AG04449 (cell line): ENCODE results near the gene PTPRK.

Experiments
- CTCF ChIA-PET: fragments of 350-600 bp; formaldehyde crosslinking; extraction: SDS; loops from one replicate; lab custom pipeline; 2021; ENCODE audit warnings: antibody characterized with exemption; lab: Yijun Ruan, JAX
- POLR2A ChIA-PET: fragments of 400-600, 350-600 bp; formaldehyde crosslinking; extraction: SDS; loops from one replicate; lab custom pipeline; 2020; ENCODE audit warnings: antibody characterized with exemption, inconsistent platforms; lab: Yijun Ruan, JAX
- DNase-seq: peaks from one replicate; pipeline ENCODE4 v3.0.0-alpha.2; 2010; ENCODE audit warnings: low read depth, low spot score
- H3K4me3 ChIP-seq: 2 replicates; pipeline ENCODE4 v1.5.1; 2011; ENCODE audit warnings: low read depth, mild to moderate bottlenecking, control low read depth, low read length
- TF ChIP-seq, protein P1 (sequence below): IDR thresholded peaks from one replicate; pipeline ENCODE4 v1.5.1; 2011; ENCODE audit warnings: mild to moderate bottlenecking, moderate library complexity, low read length, control low read depth, inconsistent platforms; ENCODE audit not compliant: insufficient read depth; ENCODE audit errors: missing control alignments

The PTPRK gene

DNA sequence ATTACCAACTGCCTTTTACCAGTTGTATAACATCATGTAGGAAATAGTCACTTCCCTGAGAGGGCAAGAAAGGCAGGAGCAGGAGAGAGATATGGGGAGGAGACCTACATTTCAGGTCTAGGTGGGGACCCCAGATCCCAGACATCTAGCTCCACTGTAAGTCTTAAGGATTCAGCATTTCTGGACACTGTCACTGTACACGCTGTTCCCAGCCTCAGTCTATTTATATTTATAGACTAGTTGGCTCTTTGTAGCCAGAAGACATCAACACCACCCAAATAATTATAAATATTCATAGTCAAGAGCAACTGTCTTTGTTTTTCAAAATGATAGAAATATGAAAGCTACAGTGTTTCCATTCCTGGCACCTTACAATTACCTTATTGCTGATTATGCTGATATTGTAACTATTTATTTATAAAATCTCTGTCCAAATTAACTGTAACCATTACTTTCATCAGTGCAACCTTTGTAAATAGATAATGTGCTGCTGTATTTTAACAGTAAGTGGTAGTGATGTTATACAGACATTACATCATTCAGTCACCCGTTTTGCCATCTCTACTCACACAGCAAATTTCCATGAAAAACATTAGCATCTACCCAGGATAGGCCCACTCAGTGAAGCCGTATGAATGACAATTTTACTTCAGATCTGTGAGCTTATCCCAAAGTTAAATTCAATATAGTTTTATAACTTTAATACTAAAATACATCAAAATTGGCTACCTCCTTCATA, 162.8 kb downstream of the PTPRK start:
- no peak for DNase-seq
- no peak overlapping the region for H3K4me3 ChIP-seq
- CTCF ChIA-PET = interaction anchor here (1.6 kb wide), 1 partner anchor 502 kb away, joined by 5 read pairs; no protein-coding TSS in a partner anchor
- POLR2A ChIA-PET = interaction anchor here (0.6 kb wide), 1 partner anchor 479 kb away, joined by 3 read pairs; no protein-coding TSS in a partner anchor
- TF ChIP-seq, protein P1, sequence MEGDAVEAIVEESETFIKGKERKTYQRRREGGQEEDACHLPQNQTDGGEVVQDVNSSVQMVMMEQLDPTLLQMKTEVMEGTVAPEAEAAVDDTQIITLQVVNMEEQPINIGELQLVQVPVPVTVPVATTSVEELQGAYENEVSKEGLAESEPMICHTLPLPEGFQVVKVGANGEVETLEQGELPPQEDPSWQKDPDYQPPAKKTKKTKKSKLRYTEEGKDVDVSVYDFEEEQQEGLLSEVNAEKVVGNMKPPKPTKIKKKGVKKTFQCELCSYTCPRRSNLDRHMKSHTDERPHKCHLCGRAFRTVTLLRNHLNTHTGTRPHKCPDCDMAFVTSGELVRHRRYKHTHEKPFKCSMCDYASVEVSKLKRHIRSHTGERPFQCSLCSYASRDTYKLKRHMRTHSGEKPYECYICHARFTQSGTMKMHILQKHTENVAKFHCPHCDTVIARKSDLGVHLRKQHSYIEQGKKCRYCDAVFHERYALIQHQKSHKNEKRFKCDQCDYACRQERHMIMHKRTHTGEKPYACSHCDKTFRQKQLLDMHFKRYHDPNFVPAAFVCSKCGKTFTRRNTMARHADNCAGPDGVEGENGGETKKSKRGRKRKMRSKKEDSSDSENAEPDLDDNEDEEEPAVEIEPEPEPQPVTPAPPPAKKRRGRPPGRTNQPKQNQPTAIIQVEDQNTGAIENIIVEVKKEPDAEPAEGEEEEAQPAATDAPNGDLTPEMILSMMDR = no peak

DNA sequence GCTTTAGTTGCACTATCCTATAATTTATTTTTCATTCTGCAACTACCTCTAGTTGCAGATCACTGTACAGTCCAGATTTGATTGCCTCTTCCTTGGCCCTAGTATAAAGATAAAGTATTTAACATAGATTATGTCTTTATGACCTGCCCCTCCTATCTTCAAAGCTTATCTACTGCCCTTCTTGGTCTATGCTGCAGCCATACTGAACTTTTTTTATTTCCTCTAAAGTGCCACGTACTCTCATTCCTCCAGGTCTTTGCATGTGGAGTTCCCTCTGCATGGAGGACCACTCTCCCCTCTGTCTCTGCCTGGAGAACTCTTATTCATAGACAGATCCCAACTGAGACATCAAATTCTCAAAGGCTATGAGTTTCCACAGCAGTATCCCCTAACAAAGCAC, 168.0 kb downstream of the PTPRK start:
- TF ChIP-seq, protein P1 = no peak
- H3K4me3 ChIP-seq = no peak overlapping the region
- CTCF ChIA-PET = no interaction called here
- no peak for DNase-seq
- POLR2A ChIA-PET = no interaction called here

DNA sequence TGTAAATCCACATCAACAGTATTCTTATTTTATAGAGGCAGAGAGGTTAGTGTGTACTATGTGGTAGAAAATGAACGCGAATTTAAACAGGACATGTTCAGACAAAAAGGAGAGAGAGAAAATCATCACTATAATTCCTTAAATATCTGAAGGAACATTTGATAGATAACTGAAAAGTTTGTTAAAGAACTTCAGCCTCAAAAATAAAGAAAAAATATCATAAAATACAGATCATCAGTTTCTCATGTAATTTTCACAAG, 169.2 kb downstream of the PTPRK start:
- ChIA-PET CTCF (no interaction called here), POLR2A (no interaction called here)
- no peak for DNase-seq
- no peak overlapping the region for H3K4me3 ChIP-seq
- TF ChIP-seq, protein P1 = no peak

DNA sequence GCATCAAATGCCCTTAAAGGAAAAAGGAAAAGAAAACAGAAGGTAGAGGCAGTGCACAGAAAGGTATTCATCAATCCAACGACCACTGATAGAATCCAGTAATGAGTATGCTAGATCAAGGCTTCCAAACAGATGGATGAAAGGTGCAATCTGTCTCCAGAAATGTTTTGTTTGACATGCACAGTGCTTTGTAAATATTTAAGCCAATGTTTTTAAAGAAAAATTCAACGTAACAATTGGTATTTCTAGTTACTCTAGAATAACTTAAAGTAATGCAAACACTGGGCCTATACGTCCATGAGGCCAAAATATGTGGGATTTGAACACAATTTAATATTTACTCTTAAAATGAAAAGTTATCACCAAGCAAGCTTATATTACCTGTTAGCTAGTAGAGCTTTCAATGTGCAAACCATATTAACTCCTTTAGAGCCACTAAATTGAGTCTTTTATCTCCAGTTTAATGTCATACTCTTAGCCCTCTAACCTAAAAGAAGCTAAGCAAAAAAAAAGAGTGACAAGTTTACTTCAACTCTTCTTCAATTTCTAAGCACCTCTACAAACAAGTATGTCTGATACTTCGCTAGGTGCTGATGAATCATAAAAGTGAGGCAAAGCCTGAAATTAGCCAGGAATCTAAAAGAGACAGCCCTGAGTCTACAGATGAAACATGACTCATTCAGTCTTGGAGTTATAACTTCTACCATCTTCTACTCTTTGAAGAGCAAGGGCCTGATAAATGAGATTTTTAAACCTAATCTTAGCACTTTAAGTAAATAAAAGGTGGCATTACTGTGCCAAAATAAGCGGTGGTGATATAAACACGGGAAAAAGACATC, 169.8 kb downstream of the PTPRK start:
- TF ChIP-seq, protein P1 = no peak
- ChIA-PET POLR2A (no interaction called here), CTCF (interaction anchor here (0.7 kb wide), 1 partner anchor 172 kb away, joined by 3 read pairs; no protein-coding TSS in a partner anchor)
- no peak overlapping the region for H3K4me3 ChIP-seq
- DNase-seq = no peak

DNA sequence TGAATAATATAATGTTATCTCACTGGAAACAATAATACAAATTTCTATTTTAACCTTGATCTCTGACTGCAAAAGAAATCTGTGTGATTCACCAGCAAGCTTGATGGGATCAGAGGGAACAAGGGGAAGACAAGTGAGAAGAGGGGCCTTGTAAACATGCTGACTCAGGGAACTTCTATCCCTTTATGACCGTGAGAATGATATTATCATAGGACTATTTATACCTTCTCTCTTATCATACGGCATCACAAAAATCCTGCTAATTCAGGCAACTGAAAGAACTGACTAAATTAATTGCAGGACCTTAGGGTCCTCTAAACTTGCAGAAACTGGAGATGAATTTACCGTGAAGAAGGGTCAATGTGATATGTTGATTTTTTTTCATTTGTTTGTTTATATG, 173.3 kb downstream of the PTPRK start:
- ChIA-PET CTCF (no interaction called here), POLR2A (no interaction called here)
- TF ChIP-seq, protein P1 = no peak
- DNase-seq = no peak
- no peak overlapping the region for H3K4me3 ChIP-seq

DNA sequence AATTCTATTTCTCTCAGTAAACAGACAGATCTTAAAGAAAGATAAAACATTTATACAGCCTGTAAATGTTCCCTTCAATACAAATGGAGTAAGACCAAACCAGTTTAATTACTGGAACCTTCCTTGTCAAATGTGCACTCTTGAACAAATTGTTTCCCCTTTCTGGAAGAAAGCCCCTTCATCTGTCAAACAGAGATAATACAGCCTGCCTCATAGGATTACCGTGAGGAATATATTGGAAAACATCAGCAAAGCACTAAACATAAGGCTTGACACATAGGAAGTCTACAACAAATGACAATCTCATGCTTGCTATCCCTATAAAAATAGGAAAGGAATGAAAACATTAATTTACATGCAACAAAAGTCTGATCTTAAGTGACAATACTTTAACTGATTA, 173.8 kb downstream of the PTPRK start:
- no peak for DNase-seq
- ChIA-PET CTCF (no interaction called here), POLR2A (no interaction called here)
- H3K4me3 ChIP-seq = no peak overlapping the region
- TF ChIP-seq, protein P1 = no peak
